ENCODE measurements around the gene CCDC146. TPM values are rescaled to one million over a fixed set of nuclear protein-coding genes. Genes with fewer than 3 reads are reported as not detected.
"Not testable (repeated sequence)": the region's sequence is repeated elsewhere in the genome, so short reads cannot be mapped to it uniquely, and the experiment has no call there.

Gene CCDC146
- total RNA-seq, 1 experiment from 2014 or later, result 0.72 TPM

GRCh38 chr7:77101187-77101586 is 21.2 kb upstream of the CCDC146 start:
- not testable (repeated sequence) for H2AFZ ChIP-seq (ENCODE audit: low read length); H3K14ac ChIP-seq (ENCODE audit: insufficient read depth, low read length); H3K56ac ChIP-seq (ENCODE audit: insufficient read length, low read depth, low read length); H2BK12ac ChIP-seq (ENCODE audit: insufficient read length, low read depth, low read length); H3K4me2 ChIP-seq (ENCODE audit: insufficient read depth, insufficient read length, low read length); H3K18ac ChIP-seq (ENCODE audit: insufficient read length, low read depth, low read length); H3T11ph ChIP-seq (ENCODE audit: low read length); H4K91ac ChIP-seq (ENCODE audit: insufficient read length, low read depth, low read length); H3K27ac Mint-ChIP-seq; H2BK120ac ChIP-seq (ENCODE audit: low read depth, low read length, poor library complexity, severe bottlenecking); H2BK5ac ChIP-seq (ENCODE audit: insufficient read length, low read length); H3K27ac ChIP-seq (ENCODE audit: insufficient read length, low read depth, low read length); DNase-seq; H3K23me2 ChIP-seq (ENCODE audit: insufficient read length, low read depth, low read length, poor library complexity, severe bottlenecking); H3K4ac ChIP-seq (ENCODE audit: low read depth, low read length); H3K27me3 Mint-ChIP-seq (ENCODE audit: low read depth); H3K9ac ChIP-seq (ENCODE audit: extremely low read depth, insufficient read length, low read length); H3K27me3 ChIP-seq (ENCODE audit: insufficient read depth, low read length); H2BK15ac ChIP-seq (ENCODE audit: low read depth, low read length); H4K5ac ChIP-seq (ENCODE audit: insufficient read length, low read depth, low read length); H3K9me3 Mint-ChIP-seq; H3K79me1 ChIP-seq (ENCODE audit: insufficient read depth, low read depth, low read length, poor library complexity, severe bottlenecking); H4K8ac ChIP-seq (replicated peaks; ENCODE audit: insufficient read length, low read depth, low read length); H3K79me2 ChIP-seq (ENCODE audit: insufficient read depth, low read length); H3K4me3 Mint-ChIP-seq; H3K36me3 Mint-ChIP-seq (ENCODE audit: insufficient read depth in 1 of 3, low read depth in 3 of 3); H3K9me3 ChIP-seq (ENCODE audit: control insufficient read depth, low read depth, low read length); H3K4me1 Mint-ChIP-seq; H4K20me1 ChIP-seq (ENCODE audit: control insufficient read depth, insufficient read depth, insufficient read length); H3K23ac ChIP-seq (ENCODE audit: insufficient read length, low read depth, low read length); H2BK20ac ChIP-seq (ENCODE audit: low read depth, low read length, poor library complexity, severe bottlenecking); H3K4me1 ChIP-seq (ENCODE audit: insufficient read depth, low read length); H2AK5ac ChIP-seq (ENCODE audit: insufficient read length, low read length)
- WGBS (ENCODE audit: extremely low coverage, insufficient read length, low lambda C conversion rate), result no CpG with 5 or more reads among the region's 1 CpG

GRCh38 chr7:77102671-77103070 is 19.7 kb upstream of the CCDC146 start:
- H3K27me3 ChIP-seq (ENCODE audit: insufficient read depth, low read length); H3K4ac ChIP-seq (ENCODE audit: low read depth, low read length); H3K9me3 ChIP-seq (ENCODE audit: control insufficient read depth, low read depth, low read length); H3K36me3 Mint-ChIP-seq (ENCODE audit: insufficient read depth in 1 of 3, low read depth in 3 of 3); H3K9me3 Mint-ChIP-seq; H2BK15ac ChIP-seq (ENCODE audit: low read depth, low read length); H3K18ac ChIP-seq (ENCODE audit: insufficient read length, low read depth, low read length); H2AK5ac ChIP-seq (ENCODE audit: insufficient read length, low read length); H3K79me2 ChIP-seq (ENCODE audit: insufficient read depth, low read length); H3T11ph ChIP-seq (ENCODE audit: low read length); H3K23me2 ChIP-seq (ENCODE audit: insufficient read length, low read depth, low read length, poor library complexity, severe bottlenecking); H2AFZ ChIP-seq (ENCODE audit: low read length); H4K20me1 ChIP-seq (ENCODE audit: control insufficient read depth, insufficient read depth, insufficient read length); H4K91ac ChIP-seq (ENCODE audit: insufficient read length, low read depth, low read length); H2BK5ac ChIP-seq (ENCODE audit: insufficient read length, low read length); H3K23ac ChIP-seq (ENCODE audit: insufficient read length, low read depth, low read length); H4K8ac ChIP-seq (replicated peaks; ENCODE audit: insufficient read length, low read depth, low read length); H3K27ac ChIP-seq (ENCODE audit: insufficient read length, low read depth, low read length); H3K27me3 Mint-ChIP-seq (ENCODE audit: low read depth); H4K5ac ChIP-seq (ENCODE audit: insufficient read length, low read depth, low read length); H3K4me3 Mint-ChIP-seq; H3K79me1 ChIP-seq (ENCODE audit: insufficient read depth, low read depth, low read length, poor library complexity, severe bottlenecking); H3K4me1 ChIP-seq (ENCODE audit: insufficient read depth, low read length); H3K14ac ChIP-seq (ENCODE audit: insufficient read depth, low read length); H3K4me2 ChIP-seq (ENCODE audit: insufficient read depth, insufficient read length, low read length); H2BK20ac ChIP-seq (ENCODE audit: low read depth, low read length, poor library complexity, severe bottlenecking); H2BK12ac ChIP-seq (ENCODE audit: insufficient read length, low read depth, low read length); H3K9ac ChIP-seq (ENCODE audit: extremely low read depth, insufficient read length, low read length); H3K56ac ChIP-seq (ENCODE audit: insufficient read length, low read depth, low read length); H2BK120ac ChIP-seq (ENCODE audit: low read depth, low read length, poor library complexity, severe bottlenecking); DNase-seq; H3K27ac Mint-ChIP-seq; H3K4me1 Mint-ChIP-seq: not testable (repeated sequence)

GRCh38 chr7:77105904-77106303 is 16.5 kb upstream of the CCDC146 start:
- not testable (repeated sequence) for H2BK20ac ChIP-seq (ENCODE audit: low read depth, low read length, poor library complexity, severe bottlenecking); H3K14ac ChIP-seq (ENCODE audit: insufficient read depth, low read length); H3K4me1 ChIP-seq (ENCODE audit: insufficient read depth, low read length); H3K27me3 Mint-ChIP-seq (ENCODE audit: low read depth); H3K79me2 ChIP-seq (ENCODE audit: insufficient read depth, low read length); H2BK120ac ChIP-seq (ENCODE audit: low read depth, low read length, poor library complexity, severe bottlenecking); H3K36me3 Mint-ChIP-seq (ENCODE audit: insufficient read depth in 1 of 3, low read depth in 3 of 3); H3K79me1 ChIP-seq (ENCODE audit: insufficient read depth, low read depth, low read length, poor library complexity, severe bottlenecking); H4K91ac ChIP-seq (ENCODE audit: insufficient read length, low read depth, low read length); H3K56ac ChIP-seq (ENCODE audit: insufficient read length, low read depth, low read length); H3K9me3 Mint-ChIP-seq; H2AFZ ChIP-seq (ENCODE audit: low read length); DNase-seq; H3K23me2 ChIP-seq (ENCODE audit: insufficient read length, low read depth, low read length, poor library complexity, severe bottlenecking); H2BK15ac ChIP-seq (ENCODE audit: low read depth, low read length); H4K8ac ChIP-seq (replicated peaks; ENCODE audit: insufficient read length, low read depth, low read length); H4K20me1 ChIP-seq (ENCODE audit: control insufficient read depth, insufficient read depth, insufficient read length); H3K4ac ChIP-seq (ENCODE audit: low read depth, low read length); H2BK12ac ChIP-seq (ENCODE audit: insufficient read length, low read depth, low read length); H3K23ac ChIP-seq (ENCODE audit: insufficient read length, low read depth, low read length); H3K4me2 ChIP-seq (ENCODE audit: insufficient read depth, insufficient read length, low read length); H3T11ph ChIP-seq (ENCODE audit: low read length); H3K9ac ChIP-seq (ENCODE audit: extremely low read depth, insufficient read length, low read length); H3K18ac ChIP-seq (ENCODE audit: insufficient read length, low read depth, low read length); H3K27me3 ChIP-seq (ENCODE audit: insufficient read depth, low read length); H3K4me1 Mint-ChIP-seq; H2BK5ac ChIP-seq (ENCODE audit: insufficient read length, low read length); H4K5ac ChIP-seq (ENCODE audit: insufficient read length, low read depth, low read length); H2AK5ac ChIP-seq (ENCODE audit: insufficient read length, low read length); H3K9me3 ChIP-seq (ENCODE audit: control insufficient read depth, low read depth, low read length); H3K27ac Mint-ChIP-seq; H3K27ac ChIP-seq (ENCODE audit: insufficient read length, low read depth, low read length); H3K4me3 Mint-ChIP-seq
- no CpG with 5 or more reads among the region's 3 CpGs for WGBS (ENCODE audit: extremely low coverage, insufficient read length, low lambda C conversion rate)

Data from H9 (cell line).